ENCODE data around the gene CSNK1G1. TPM values are rescaled to one million over a fixed set of nuclear protein-coding genes. Genes with fewer than 3 reads are reported as not detected.
"Not testable (repeated sequence)": the region's sequence is repeated elsewhere in the genome, so short reads cannot be mapped to it uniquely, and the experiment has no call there.

The CSNK1G1 gene
- total RNA-seq, 1 donor from 2014 or later: 19.8 TPM

- Histone ChIP-seq H3K27ac (no peak overlapping the region), H3K4me1 (peaks cover 4% of the 10 kb centered on the region), H3K4me3 (no peak overlapping the region), H3K36me3 (no peaks in the 10 kb centered on the region), H3K9me3 (no peaks in the 10 kb centered on the region), H3K27me3 (no peaks in the 10 kb centered on the region)
- TF ChIP-seq, protein P1, sequence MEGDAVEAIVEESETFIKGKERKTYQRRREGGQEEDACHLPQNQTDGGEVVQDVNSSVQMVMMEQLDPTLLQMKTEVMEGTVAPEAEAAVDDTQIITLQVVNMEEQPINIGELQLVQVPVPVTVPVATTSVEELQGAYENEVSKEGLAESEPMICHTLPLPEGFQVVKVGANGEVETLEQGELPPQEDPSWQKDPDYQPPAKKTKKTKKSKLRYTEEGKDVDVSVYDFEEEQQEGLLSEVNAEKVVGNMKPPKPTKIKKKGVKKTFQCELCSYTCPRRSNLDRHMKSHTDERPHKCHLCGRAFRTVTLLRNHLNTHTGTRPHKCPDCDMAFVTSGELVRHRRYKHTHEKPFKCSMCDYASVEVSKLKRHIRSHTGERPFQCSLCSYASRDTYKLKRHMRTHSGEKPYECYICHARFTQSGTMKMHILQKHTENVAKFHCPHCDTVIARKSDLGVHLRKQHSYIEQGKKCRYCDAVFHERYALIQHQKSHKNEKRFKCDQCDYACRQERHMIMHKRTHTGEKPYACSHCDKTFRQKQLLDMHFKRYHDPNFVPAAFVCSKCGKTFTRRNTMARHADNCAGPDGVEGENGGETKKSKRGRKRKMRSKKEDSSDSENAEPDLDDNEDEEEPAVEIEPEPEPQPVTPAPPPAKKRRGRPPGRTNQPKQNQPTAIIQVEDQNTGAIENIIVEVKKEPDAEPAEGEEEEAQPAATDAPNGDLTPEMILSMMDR (IDR thresholded peaks at IDR 0.05): no peak
- intact Hi-C loops (cut with DNase I): no loop called here
- DNase-seq (no peak), ATAC-seq (peak; percentile 15)
These were observed 21.7 kb downstream of the CSNK1G1 start for GRCh38 chr15:64333986-64334929.

GRCh38 chr15:64333516-64333915 is 22.5 kb downstream of the CSNK1G1 start:
- H3K27ac ChIP-seq: no peak overlapping the region
- intact Hi-C loops (cut with DNase I): no loop called here
- no peak for ATAC-seq
- TF ChIP-seq, protein P1 (IDR thresholded peaks at IDR 0.05): no peak
- DNase-seq: no peak
- H3K27me3 ChIP-seq: no peaks in the 10 kb centered on the region
- no peaks in the 10 kb centered on the region for H3K36me3 ChIP-seq
- no peaks in the 10 kb centered on the region for H3K9me3 ChIP-seq
- H3K4me3 ChIP-seq: no peak overlapping the region
- H3K4me1 ChIP-seq: peaks cover 4% of the 10 kb centered on the region

- H3K4me1 ChIP-seq; H3K9me3 ChIP-seq; intact Hi-C loops (cut with DNase I); DNase-seq; H3K27ac ChIP-seq; ATAC-seq; H3K4me3 ChIP-seq; H3K36me3 ChIP-seq; H3K27me3 ChIP-seq: not testable (repeated sequence)
These were observed 24.3 kb downstream of the CSNK1G1 start for GRCh38 chr15:64331668-64332067.

DNA sequence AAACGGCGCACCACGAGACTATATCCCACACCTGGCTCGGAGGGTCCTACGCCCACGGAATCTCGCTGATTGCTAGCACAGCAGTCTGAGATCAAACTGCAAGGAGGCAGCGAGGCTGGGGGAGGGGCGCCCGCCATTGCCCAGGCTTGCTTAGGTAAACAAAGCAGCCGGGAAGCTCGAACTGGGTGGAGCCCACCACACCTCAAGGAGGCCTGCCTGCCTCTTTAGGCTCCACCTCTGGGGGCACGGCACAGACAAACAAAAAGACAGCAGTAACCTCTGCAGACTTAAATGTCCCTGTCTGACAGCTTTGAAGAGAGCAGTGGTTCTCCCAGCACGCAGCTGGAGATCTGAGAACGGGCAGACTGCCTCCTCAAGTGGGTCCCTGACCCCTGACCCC is 29.0 kb downstream of the CSNK1G1 start:
- H3K4me1 ChIP-seq; intact Hi-C loops (cut with DNase I); H3K27me3 ChIP-seq; H3K9me3 ChIP-seq; H3K4me3 ChIP-seq; H3K27ac ChIP-seq; H3K36me3 ChIP-seq; ATAC-seq; DNase-seq: not testable (repeated sequence)

GRCh38 chr15:64326458-64326857 is 29.5 kb downstream of the CSNK1G1 start:
- H3K27me3 ChIP-seq; H3K4me3 ChIP-seq; H3K36me3 ChIP-seq; ATAC-seq; DNase-seq; H3K27ac ChIP-seq; intact Hi-C loops (cut with DNase I); H3K4me1 ChIP-seq; H3K9me3 ChIP-seq: not testable (repeated sequence)

GRCh38 chr15:64324165-64324877 is 31.7 kb downstream of the CSNK1G1 start:
- TF ChIP-seq, protein P1 (IDR thresholded peaks at IDR 0.05): no peak
- peak; percentile 28 for ATAC-seq
- intact Hi-C loops (cut with DNase I): no loop called here

DNA sequence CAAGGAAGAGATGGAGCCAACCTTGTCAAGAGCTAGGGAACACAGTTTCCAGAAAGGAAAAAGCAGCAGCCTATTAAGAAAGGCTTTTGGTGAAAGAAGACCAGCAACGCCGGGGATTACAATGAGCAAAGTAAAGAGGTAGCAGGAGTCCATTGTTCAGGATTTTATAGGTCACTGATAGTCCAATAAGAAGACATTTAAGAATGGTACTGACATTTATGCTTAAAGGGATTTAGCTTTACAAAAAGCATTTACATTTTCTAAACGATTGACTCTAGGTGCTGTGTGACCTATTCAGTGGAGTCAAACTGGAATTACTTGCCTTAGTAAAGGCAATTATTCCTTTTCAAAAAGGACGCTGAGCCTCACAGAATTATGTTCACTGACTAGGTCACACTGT is 40.8 kb downstream of the CSNK1G1 start:
- H3K27ac ChIP-seq: no peak overlapping the region
- ATAC-seq (no peak), DNase-seq (no peak)
- intact Hi-C loops (cut with DNase I): no loop called here
- H3K4me1 ChIP-seq: no peaks in the 10 kb centered on the region
- H3K9me3 ChIP-seq: no peaks in the 10 kb centered on the region
- no peaks in the 10 kb centered on the region for H3K36me3 ChIP-seq
- H3K4me3 ChIP-seq: no peak overlapping the region
- TF ChIP-seq, protein P1 (IDR thresholded peaks at IDR 0.05): no peak
- H3K27me3 ChIP-seq: no peaks in the 10 kb centered on the region

More at GRCh38 chr15:64324165-64324877, 31.7 kb downstream of the CSNK1G1 start:
- Histone ChIP-seq H3K27me3 (no peaks in the 10 kb centered on the region), H3K27ac (no peak overlapping the region), H3K9me3 (no peaks in the 10 kb centered on the region), H3K4me3 (no peak overlapping the region), H3K4me1 (no peaks in the 10 kb centered on the region), H3K36me3 (no peaks in the 10 kb centered on the region)
- DNase-seq: no peak

Measured in upper lobe of right lung (tissue), 1 donor.